OCI-LY1 (cell line): ENCODE data around the gene F2R.

Experiments used
- CTCF ChIP-seq: fragments of 200-600 bp; sonication (generic), shearing (Covaris generic); IDR thresholded peaks from 2 replicates; pipeline ENCODE4 v1.5.1; 2017; ENCODE audit warnings: mild to moderate bottlenecking, antibody characterized with exemption, low read length, moderate library complexity, mixed read lengths
- EZH2 ChIP-seq: fragments of 200-600 bp; sonication (generic), shearing (Covaris generic); IDR thresholded peaks from 2 replicates; pipeline ENCODE4 v1.8.0; 2017; ENCODE audit warnings: borderline replicate concordance, mixed run types, mild to moderate bottlenecking, antibody characterized with exemption, low read length, moderate library complexity, mixed read lengths

- TF ChIP-seq CTCF (no peak), EZH2 (no peak)
These were observed 25.8 kb upstream of the F2R start for GRCh38 chr5:76690037-76690679.
